ENCODE data around the gene CETP. TPM values are rescaled to one million over a fixed set of nuclear protein-coding genes. Genes with fewer than 3 reads are reported as not detected.

CETP gene
- total RNA-seq = 4.8 and 15.9 TPM in 2 replicates

GRCh38 chr16:56961851-56962281, at the start of gene CETP:
Gene CETP, plus strand, starts transcription at chr16:56961950. Its CDS starts 30 bp downstream, at chr16:56961980.

GRCh38 chr16:56931892-56932720, 29.6 kb upstream of the CETP start, which contains the start of gene HERPUD1:
Gene HERPUD1, plus strand, starts transcription at chr16:56932142. Its CDS starts 103 bp downstream, at chr16:56932245.

GRCh38 chr16:56988948-56989945, 27.5 kb downstream of the CETP start, which contains the start of gene NLRC5:
Gene NLRC5, plus strand, starts transcription at chr16:56989557. Its CDS starts 31,156 bp downstream, at chr16:57020713.

Other genes starting within 250 kb of the CETP start
- gene NUP93, start 231.8 kb upstream of the CETP start, total RNA-seq = 67.8 and 83.1 TPM in 2 replicates
- not detected in 2 replicates for gene SLC12A3, start 96.7 kb upstream of the CETP start, total RNA-seq
- gene HERPUD1, start 29.8 kb upstream of the CETP start, total RNA-seq = 38.7 and 106 TPM in 2 replicates
- gene NLRC5, start 27.6 kb downstream of the CETP start, total RNA-seq = 20.1 and 49.4 TPM in 2 replicates
- gene CPNE2, start 130.6 kb downstream of the CETP start, total RNA-seq = 76.7 and 82.9 TPM in 2 replicates
- gene PSME3IP1, start 224.1 kb downstream of the CETP start, total RNA-seq = 50.8 and 69.4 TPM in 2 replicates
- gene RSPRY1, start 224.4 kb downstream of the CETP start, total RNA-seq = 32.9 and 67.9 TPM in 2 replicates